Immature natural killer cell (primary cell): ENCODE measurements around the gene STK32C. TPM values are rescaled to one million over a fixed set of nuclear protein-coding genes. Genes with fewer than 3 reads are reported as not detected.
A peak's percentile ranks its signal among the peaks of the same experiment; 100 is the strongest.

Experiments
- DNase-seq, 3 donors: peaks; one replicate each; pipeline ENCODE4 v3.0.0; 2022; ENCODE audit warnings: mixed read lengths in 1 of 3
- H3K27ac Mint-ChIP-seq, 6 donors: one replicate each; pipeline ENCODE4 v1.8.0; 2020; ENCODE audit warnings: mixed read lengths in 6 of 6, mild to moderate bottlenecking in 5 of 6, inconsistent platforms in 4 of 6, moderate library complexity in 3 of 6
- H3K27me3 Mint-ChIP-seq, 3 donors: one replicate each; pipeline ENCODE4 v1.8.0; 2020 to 2021; ENCODE audit warnings: low read depth in 3 of 3, mild to moderate bottlenecking in 3 of 3, mixed read lengths in 3 of 3, moderate library complexity in 3 of 3, inconsistent platforms in 1 of 3
- H3K36me3 Mint-ChIP-seq, 3 donors: one replicate each; pipeline ENCODE4 v1.8.0; 2020; ENCODE audit warnings: mixed read lengths in 3 of 3, inconsistent platforms in 2 of 3, mild to moderate bottlenecking in 2 of 3
- H3K4me1 Mint-ChIP-seq, 2 donors: one replicate each; pipeline ENCODE4 v1.8.0; 2020; ENCODE audit warnings: inconsistent platforms in 2 of 2, mild to moderate bottlenecking in 2 of 2, mixed read lengths in 2 of 2, moderate library complexity in 1 of 2
- H3K4me3 Mint-ChIP-seq, 5 donors: one replicate each; pipeline ENCODE4 v1.8.0; 2020; ENCODE audit warnings: mild to moderate bottlenecking in 5 of 5, mixed read lengths in 5 of 5, inconsistent platforms in 3 of 5, moderate library complexity in 3 of 5
- H3K9me3 Mint-ChIP-seq, 6 donors: one replicate each; pipeline ENCODE4 v1.8.0; 2020; ENCODE audit warnings: mild to moderate bottlenecking in 6 of 6, mixed read lengths in 6 of 6, inconsistent platforms in 4 of 6, moderate library complexity in 3 of 6
- polyA plus RNA-seq, 3 donors: library from polyadenylated mRNA; unstranded; fragments of 300-500 nt; fragmentation: Illumina TruSeq; gene quantifications; one replicate each; pipeline ENCODE4 v1.2.3, GENCODE V29; 2021

STK32C gene
- polyA plus RNA-seq, 3 donors from 2014 or later, result 6.3 to 14.2 (median 13.7) TPM

GRCh38 chr10:132240581-132240980 is 67.2 kb downstream of the STK32C start:
- H3K27ac Mint-ChIP-seq, result no peak overlapping the region
- DNase-seq, result no peak
- no peaks in the 10 kb centered on the region for H3K9me3 Mint-ChIP-seq

GRCh38 chr10:132240156-132240555 is 67.6 kb downstream of the STK32C start:
- no peak overlapping the region for H3K4me3 Mint-ChIP-seq
- DNase-seq, result no peak
- peaks cover 0 to 2% of the 10 kb centered on the region in 2 donors for H3K4me1 Mint-ChIP-seq
- no peaks in the 10 kb centered on the region for H3K9me3 Mint-ChIP-seq
- peaks cover 0 to 3% (median 0%) of the 10 kb centered on the region in 3 donors for H3K27me3 Mint-ChIP-seq
- H3K27ac Mint-ChIP-seq, result no peak overlapping the region
- peaks cover 0 to 5% (median 0%) of the 10 kb centered on the region in 3 donors for H3K36me3 Mint-ChIP-seq

More at GRCh38 chr10:132240581-132240980, 67.2 kb downstream of the STK32C start:
- no peak overlapping the region for H3K4me3 Mint-ChIP-seq
- H3K36me3 Mint-ChIP-seq, result peaks cover 0 to 5% (median 0%) of the 10 kb centered on the region in 3 donors
- H3K27me3 Mint-ChIP-seq, result peaks cover 0 to 3% (median 0%) of the 10 kb centered on the region in 3 donors
- peaks cover 0 to 2% of the 10 kb centered on the region in 2 donors for H3K4me1 Mint-ChIP-seq

DNA sequence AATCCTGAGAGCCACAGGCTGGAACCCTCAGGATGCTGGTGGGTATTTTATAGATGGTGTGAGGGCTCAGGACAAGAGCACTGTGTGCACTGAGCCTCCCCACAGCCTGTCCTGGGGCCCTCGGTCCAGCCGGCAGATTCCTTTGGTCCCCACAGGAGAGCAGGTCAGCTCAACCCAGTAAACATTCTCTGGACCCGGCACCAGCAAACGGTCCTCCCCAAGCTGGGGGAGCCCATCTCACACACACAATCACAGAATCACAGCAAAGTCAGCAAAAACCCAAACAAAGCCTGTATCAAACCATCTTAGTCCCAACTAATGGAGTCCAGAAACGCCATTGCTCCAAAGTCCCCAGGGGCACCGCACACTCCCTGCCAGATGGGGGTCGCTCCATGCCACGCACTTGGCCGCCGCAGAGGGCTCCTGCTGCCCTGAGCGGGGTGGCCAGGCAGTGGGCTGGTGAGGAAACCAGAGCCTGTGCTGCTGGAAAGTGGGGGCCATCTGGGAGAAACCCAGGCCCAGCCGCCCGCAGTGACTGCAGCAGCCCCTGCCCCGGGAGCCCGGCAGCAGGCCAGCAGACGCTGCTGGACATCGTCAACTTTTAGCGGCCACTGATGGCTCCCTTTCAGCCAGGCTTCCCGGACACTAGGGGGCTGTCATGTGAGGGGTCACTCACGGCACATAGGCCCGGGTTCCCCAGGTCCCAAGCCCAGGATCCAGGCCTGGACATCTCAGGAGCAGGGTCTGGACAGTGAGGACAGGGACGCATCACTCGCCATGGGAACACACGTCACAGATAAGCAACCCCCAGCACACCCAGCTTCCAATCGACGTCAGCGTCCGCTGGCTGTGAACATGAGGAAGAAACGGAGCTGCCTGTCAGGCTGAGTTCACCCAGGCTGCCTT is 68.4 kb downstream of the STK32C start:
- DNase-seq, result no peak
- H3K9me3 Mint-ChIP-seq, result no peaks in the 10 kb centered on the region
- no peak overlapping the region for H3K27ac Mint-ChIP-seq
- peaks cover 0 to 3% (median 0%) of the 10 kb centered on the region in 3 donors for H3K27me3 Mint-ChIP-seq
- H3K4me3 Mint-ChIP-seq, result no peak overlapping the region
- H3K4me1 Mint-ChIP-seq, result peaks cover 0 to 2% of the 10 kb centered on the region in 2 donors
- H3K36me3 Mint-ChIP-seq, result peaks cover 0 to 5% (median 0%) of the 10 kb centered on the region in 3 donors

DNA sequence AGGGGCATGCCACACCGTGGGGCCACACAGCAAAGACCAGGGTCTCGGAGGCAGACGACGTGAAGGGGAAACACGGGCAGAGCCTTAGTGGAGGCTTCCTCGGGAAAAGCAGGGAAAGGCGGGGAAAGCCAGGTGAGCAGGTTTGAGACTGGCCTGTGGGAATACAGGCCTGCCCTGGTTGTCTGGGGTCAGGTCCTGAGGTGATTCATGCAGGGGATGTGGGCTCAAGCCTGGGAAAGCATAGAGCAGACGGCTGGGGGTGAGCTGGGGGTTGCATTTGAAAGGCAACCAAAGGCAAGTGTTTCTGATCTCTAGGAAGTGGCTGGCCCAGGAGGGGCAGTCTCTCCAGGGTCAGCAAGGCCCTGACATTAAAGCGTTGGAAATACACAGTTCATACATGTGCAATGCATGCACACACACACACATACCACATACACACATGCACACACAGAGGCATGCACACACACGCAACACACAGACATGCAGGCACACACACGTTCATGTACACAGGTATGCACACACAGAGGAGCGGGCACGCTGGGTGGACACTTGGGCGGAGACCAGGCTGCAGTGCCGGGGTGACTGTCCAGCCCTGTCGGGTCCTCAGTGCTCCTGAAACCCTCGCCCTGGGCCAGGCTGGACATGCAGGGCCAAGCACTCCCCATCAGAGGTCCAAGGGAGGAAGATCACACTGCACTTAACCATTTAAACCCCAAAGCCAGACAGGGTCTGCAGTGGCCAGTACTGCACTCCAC is 69.2 kb downstream of the STK32C start:
- Mint-ChIP-seq H3K9me3 (no peaks in the 10 kb centered on the region), H3K4me3 (no peak overlapping the region), H3K4me1 (peaks cover 0 to 2% of the 10 kb centered on the region in 2 donors), H3K36me3 (peaks cover 0 to 5% (median 0%) of the 10 kb centered on the region in 3 donors), H3K27me3 (peaks cover 0 to 3% (median 0%) of the 10 kb centered on the region in 3 donors), H3K27ac (peak overlapping the region in 1 of 6 donors; percentile 34)
- no peak for DNase-seq

- H3K4me3 Mint-ChIP-seq, result no peak overlapping the region
- DNase-seq, result no peak
- H3K36me3 Mint-ChIP-seq, result peaks cover 0 to 5% (median 0%) of the 10 kb centered on the region in 3 donors
- H3K9me3 Mint-ChIP-seq, result no peaks in the 10 kb centered on the region
- peaks cover 0 to 3% (median 0%) of the 10 kb centered on the region in 3 donors for H3K27me3 Mint-ChIP-seq
- H3K27ac Mint-ChIP-seq, result no peak overlapping the region
- peaks cover 0 to 6% of the 10 kb centered on the region in 2 donors for H3K4me1 Mint-ChIP-seq
Measured at GRCh38 chr10:132237871-132238270, 69.9 kb downstream of the STK32C start.

- H3K36me3 Mint-ChIP-seq, result peaks cover 0 to 5% (median 0%) of the 10 kb centered on the region in 3 donors
- peaks cover 0 to 3% (median 0%) of the 10 kb centered on the region in 3 donors for H3K27me3 Mint-ChIP-seq
- peaks cover 1 to 10% of the 10 kb centered on the region in 2 donors for H3K4me1 Mint-ChIP-seq
- no peaks in the 10 kb centered on the region for H3K9me3 Mint-ChIP-seq
- DNase-seq, result no peak
- no peak overlapping the region for H3K27ac Mint-ChIP-seq
- no peak overlapping the region for H3K4me3 Mint-ChIP-seq
Measured at GRCh38 chr10:132237396-132237795, 70.4 kb downstream of the STK32C start.

- Mint-ChIP-seq H3K27ac (no peak overlapping the region), H3K36me3 (peaks cover 0 to 5% (median 0%) of the 10 kb centered on the region in 3 donors), H3K4me3 (no peak overlapping the region), H3K4me1 (peaks cover 6 to 16% of the 10 kb centered on the region in 2 donors), H3K9me3 (no peaks in the 10 kb centered on the region), H3K27me3 (peaks cover 0 to 3% (median 0%) of the 10 kb centered on the region in 3 donors)
- DNase-seq, result no peak
Measured at GRCh38 chr10:132236881-132237280, 70.9 kb downstream of the STK32C start.

- no peak for DNase-seq
- no peak overlapping the region for H3K4me3 Mint-ChIP-seq
- peaks cover 13 to 22% of the 10 kb centered on the region in 2 donors for H3K4me1 Mint-ChIP-seq
- peaks cover 0 to 3% (median 0%) of the 10 kb centered on the region in 3 donors for H3K27me3 Mint-ChIP-seq
- no peaks in the 10 kb centered on the region for H3K9me3 Mint-ChIP-seq
- H3K36me3 Mint-ChIP-seq, result peaks cover 0 to 1% (median 0%) of the 10 kb centered on the region in 3 donors
- no peak overlapping the region for H3K27ac Mint-ChIP-seq
Measured at GRCh38 chr10:132236161-132236560, 71.6 kb downstream of the STK32C start.

GRCh38 chr10:132234860-132235259 is 72.9 kb downstream of the STK32C start:
- no peak for DNase-seq
- H3K27ac Mint-ChIP-seq, result no peak overlapping the region

DNA sequence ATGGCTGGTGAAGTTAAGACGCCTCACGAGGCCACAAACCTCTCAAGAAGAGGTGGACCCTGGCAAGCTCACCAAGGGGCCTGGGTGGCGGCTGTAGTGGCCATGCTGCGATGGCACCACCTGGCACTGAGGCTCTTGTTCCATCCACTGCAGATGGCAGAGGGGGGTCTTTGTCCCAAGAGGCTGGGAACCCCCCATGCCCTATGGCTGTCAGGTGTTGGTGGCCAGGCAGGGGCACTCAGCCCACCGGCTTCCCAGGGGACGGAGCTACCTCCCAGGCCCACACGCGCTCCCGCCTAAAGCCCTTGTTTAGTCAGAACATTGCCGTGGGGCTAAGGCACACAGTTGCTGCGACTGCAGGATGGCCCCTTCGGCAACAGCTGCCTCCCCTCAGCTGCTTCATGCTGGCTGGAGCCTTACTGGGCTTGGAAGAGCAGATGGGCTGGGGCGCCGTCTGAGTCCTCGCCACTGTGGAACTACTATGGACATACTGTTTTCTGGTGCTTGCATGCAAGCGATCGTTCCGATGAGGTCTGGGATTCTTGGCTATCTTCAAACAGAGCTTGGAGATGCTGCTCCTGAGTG is 74.2 kb downstream of the STK32C start:
- Mint-ChIP-seq H3K27ac (no peak overlapping the region), H3K4me1 (peaks cover 26 to 41% of the 10 kb centered on the region in 2 donors), H3K27me3 (peaks cover 0 to 2% (median 2%) of the 10 kb centered on the region in 3 donors), H3K36me3 (no peaks in the 10 kb centered on the region), H3K4me3 (no peak overlapping the region), H3K9me3 (no peaks in the 10 kb centered on the region)
- no peak for DNase-seq

More at GRCh38 chr10:132234860-132235259, 72.9 kb downstream of the STK32C start:
- Mint-ChIP-seq H3K36me3 (no peaks in the 10 kb centered on the region), H3K4me1 (peaks cover 16 to 30% of the 10 kb centered on the region in 2 donors), H3K9me3 (no peaks in the 10 kb centered on the region), H3K27me3 (peaks cover 0 to 2% (median under 1%) of the 10 kb centered on the region in 3 donors), H3K4me3 (no peak overlapping the region)

- Mint-ChIP-seq H3K9me3 (no peaks in the 10 kb centered on the region), H3K4me1 (peaks cover 26 to 41% of the 10 kb centered on the region in 2 donors), H3K27ac (no peak overlapping the region), H3K4me3 (peak overlapping the region in 2 of 5 donors; percentile 51 to 67), H3K36me3 (no peaks in the 10 kb centered on the region), H3K27me3 (peaks cover 0 to 2% (median under 1%) of the 10 kb centered on the region in 3 donors)
- no peak for DNase-seq
Measured at GRCh38 chr10:132232981-132233380, 74.8 kb downstream of the STK32C start.

GRCh38 chr10:132232023-132232951 is 75.5 kb downstream of the STK32C start:
- H3K36me3 Mint-ChIP-seq, result peaks cover 0 to 3% (median 0%) of the 10 kb centered on the region in 3 donors
- H3K4me1 Mint-ChIP-seq, result peaks cover 31 to 46% of the 10 kb centered on the region in 2 donors
- peaks cover 0 to 4% (median 1%) of the 10 kb centered on the region in 3 donors for H3K27me3 Mint-ChIP-seq
- H3K9me3 Mint-ChIP-seq, result no peaks in the 10 kb centered on the region
- peak overlapping the region in 3 of 5 donors; percentile 51 to 67 (median 61) for H3K4me3 Mint-ChIP-seq
- peak overlapping the region in 3 of 6 donors; percentile 55 to 76 (median 62) for H3K27ac Mint-ChIP-seq
- peak in 1 of 3 donors; percentile 23 for DNase-seq
